ENCODE measurements around the gene CALD1. TPM values are rescaled to one million over a fixed set of nuclear protein-coding genes. Genes with fewer than 3 reads are reported as not detected.

Gene CALD1
- polyA plus RNA-seq, 1 donor: 236 TPM

DNA sequence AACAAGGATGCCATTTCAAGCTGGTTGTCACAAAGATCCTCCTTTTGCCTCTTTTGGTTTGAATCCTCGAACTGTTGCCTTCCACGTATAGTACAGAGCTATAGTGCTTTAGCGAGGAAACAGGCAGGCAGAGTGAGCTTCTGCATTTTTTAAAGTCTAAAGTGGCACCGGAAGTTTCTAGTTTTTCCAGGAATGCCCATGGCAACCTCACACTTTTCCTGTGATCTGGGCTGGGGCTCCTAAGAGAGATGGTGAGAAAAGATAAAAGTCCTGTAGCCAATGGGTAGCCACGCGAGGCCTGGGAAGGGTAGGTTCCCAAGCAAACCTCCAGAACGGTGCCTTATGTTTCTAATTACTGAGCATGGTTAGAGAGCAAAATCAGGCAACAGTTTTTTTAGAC lies 76.7 kb downstream of the CALD1 start:
- no peak for DNase-seq

DNA sequence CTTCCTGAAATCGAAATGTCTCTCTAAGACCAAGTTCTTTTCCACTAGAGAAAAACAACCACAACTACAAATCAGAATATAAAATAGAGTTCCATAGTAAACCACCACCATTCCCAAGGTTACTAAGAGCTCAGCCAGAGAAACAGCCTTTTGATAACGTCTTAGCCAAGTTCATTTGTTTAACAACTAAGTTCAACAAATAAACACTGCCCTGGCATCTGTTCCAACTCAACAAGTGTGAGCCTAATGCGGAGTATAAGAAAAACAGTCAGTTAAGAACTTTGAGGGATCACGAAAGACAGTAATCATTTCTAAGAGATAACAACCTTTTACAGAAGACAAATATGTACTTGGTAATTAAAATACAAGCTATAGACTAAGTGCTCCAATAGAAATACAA lies 77.3 kb downstream of the CALD1 start:
- DNase-seq: no peak

DNA sequence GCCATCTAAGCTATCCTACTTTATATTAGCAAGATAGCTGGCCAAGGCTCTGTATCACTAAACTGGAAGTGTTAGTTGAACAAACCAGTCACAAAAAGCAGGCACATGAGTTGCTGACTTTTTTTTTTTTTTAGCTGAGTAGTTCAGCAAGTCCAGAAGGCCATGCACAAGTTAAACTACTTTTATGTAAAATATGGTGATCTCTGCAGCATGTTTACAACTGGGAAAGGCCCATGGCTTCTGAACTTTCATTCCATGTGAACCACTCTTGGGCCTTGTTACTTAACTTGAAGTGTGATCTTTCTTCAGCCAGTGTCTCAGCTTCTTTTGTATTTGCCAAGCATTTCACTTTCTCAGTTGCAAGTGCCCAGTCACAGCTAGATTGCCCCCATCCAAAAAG lies 78.5 kb downstream of the CALD1 start:
- DNase-seq: no peak

DNA sequence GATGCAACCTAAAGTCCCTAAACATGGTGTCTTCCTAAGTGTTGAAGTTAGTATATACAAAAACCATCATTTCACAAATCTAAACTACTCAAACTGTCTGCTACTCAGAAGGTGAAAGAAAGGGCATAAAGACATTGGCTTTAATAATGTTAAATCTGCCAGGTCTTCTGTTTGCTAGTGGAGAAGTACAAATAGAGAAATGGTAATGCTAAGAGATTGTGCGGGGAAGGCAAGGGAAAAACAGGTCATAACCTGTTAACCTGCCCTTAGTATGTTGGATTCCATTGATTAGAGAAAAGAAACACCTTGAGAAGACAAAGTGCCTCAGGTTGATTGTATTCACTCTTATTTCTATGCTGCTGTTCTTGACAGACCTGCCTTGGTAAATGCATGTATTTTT lies 80.3 kb downstream of the CALD1 start:
- no peak for DNase-seq

DNA sequence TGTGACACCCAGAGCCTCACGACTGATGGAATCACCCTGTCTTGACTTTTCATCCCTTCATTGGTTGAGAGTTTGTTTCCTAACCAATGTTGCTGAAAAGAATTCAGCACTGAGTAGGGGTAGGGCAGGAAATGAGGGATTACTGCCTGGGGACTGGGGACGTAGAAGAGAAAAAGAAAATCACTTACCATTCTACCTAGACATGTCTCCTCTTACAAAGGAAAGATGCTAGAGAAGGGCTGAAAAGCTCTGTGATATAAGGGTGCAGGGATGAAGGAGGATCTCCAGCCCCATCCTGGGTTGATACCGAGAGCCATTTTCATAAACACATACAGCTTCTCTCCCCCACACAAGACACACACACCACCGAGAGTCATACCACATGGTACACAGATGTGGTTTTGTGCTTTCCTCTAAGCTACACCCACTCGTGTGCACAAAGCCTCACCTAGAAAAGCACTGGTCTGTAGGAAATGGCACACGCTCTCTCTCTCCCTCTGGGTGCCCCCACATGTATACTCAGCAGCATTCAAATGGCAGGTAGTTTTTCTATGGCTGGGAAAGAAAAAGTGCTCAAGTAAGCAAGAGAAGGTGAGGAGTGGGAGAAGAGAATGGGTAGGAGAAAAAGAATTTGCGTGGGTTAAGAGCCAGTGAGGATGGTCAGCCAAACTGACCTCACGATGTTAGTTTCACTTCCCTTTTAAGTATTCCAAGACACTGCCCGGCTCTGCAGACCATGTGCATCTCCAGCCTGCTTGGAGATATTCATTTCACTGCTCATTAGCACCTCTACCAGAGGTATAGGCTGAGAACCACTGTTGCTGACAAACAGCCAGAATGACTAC lies 85.8 kb downstream of the CALD1 start:
- no peak for DNase-seq

DNA sequence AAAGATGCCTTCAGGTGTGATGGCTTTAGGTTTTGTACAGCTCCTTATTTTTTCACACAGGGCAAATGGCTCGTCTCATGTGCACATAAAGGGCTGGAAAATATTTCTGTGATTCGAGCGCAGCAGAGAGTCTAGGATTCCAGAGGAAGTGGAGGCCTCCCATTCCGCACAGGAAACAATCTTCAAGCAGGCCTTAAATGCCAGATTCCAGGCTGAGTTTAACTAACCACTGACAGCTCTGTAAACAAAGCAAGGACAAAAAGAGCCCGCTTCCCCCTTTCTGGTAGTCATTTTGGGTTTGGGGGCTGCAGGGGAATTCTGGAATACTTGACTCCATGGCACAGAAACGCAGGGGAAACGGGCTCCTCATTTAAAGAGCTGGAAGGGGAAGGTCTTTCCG lies 87.2 kb downstream of the CALD1 start:
- DNase-seq: peak; percentile 57

DNA sequence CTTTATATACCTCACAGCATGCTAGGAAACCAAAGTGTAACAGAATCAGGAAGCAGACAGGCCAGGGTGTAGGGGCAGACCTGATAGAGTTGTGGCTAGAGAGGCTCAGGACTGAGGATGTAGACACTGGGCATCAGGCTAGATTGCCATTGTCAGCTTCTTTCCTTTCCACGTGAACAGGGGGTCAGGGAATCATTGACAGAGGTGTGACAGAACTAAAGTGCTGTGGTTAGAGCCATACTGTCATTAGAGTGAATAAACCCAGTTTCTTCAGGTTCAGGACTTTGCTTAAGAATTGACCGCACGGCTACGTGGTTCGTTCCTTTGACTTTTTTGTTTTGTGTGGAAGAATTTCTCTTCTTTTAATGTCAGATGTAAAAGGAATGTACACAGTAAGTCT lies 90.7 kb downstream of the CALD1 start:
- no peak for DNase-seq

DNA sequence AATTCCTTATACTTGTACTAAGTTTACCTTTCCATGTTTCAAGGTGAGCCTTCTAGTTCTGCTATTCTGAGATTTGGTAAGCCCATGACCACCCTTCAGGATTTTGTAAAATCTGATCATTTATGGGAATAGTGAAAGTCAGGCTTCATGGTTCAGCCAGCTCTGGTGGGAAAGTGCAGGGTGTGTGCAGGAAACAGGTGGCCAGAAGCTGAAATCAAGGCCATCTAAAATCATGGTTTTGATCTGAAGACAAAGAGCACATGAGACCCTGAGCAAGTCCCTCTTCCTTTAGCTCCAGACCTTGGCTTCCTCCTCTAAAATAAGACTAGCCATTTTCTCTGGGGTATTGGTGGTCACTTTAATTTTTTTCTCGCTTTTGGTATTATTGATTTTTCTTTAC lies 91.3 kb downstream of the CALD1 start:
- DNase-seq: no peak

DNA sequence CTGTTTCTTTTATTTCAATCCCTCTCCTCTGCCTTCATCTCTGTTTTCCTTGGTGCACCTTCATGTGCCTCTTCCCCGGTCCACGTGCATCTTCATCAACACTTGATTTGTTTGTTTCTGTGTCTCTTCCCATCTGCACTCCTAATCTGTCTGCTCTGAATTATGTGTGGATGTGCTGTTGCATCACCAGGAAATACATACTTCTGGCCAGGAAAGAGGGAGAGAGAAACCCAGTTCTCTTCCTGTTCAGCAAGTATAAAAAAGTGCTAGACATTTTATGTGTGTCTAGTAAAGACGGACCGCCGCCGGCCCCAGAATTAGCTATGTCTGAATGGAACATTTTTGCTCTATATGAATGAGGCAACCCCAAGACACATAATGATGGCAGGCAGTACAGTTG lies 93.8 kb downstream of the CALD1 start:
- DNase-seq: no peak

DNA sequence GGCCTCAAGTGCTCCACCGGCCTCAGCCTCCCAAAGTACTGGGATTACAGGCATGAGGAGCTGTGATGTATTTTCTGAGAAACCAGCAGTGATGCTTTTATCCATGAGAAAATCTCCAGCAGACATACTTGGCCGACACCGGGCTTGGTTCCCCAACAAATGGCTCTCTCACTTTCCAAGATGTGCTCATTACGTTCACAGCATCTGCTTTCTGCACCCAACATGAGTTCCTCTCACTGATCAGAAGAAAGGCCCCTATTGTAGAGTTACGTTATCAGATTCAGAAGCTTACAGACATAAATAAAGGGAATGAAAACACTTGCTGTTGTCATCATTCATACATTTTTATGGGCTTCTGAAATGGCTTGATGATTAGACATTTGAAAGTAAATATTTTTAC lies 95.0 kb downstream of the CALD1 start:
- DNase-seq: no peak

DNA sequence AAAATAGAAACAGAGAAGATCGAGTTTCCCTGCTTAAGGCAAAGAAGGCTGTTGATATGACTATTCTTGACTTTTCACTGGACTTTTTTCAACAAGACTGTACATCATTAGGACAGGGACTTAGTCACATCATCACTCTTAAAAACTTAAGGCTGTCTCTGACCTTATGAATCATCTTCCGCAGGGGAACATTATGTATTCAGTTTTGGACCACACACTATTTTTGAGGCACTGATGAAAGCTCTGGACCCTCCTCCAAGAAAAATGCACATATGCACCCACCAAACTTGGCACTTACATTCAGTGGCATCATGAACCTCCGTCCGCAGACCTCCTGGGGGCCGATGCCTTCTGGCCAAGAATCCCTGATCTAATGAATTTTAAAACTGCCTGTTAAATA lies 96.4 kb downstream of the CALD1 start:
- DNase-seq: no peak

DNA sequence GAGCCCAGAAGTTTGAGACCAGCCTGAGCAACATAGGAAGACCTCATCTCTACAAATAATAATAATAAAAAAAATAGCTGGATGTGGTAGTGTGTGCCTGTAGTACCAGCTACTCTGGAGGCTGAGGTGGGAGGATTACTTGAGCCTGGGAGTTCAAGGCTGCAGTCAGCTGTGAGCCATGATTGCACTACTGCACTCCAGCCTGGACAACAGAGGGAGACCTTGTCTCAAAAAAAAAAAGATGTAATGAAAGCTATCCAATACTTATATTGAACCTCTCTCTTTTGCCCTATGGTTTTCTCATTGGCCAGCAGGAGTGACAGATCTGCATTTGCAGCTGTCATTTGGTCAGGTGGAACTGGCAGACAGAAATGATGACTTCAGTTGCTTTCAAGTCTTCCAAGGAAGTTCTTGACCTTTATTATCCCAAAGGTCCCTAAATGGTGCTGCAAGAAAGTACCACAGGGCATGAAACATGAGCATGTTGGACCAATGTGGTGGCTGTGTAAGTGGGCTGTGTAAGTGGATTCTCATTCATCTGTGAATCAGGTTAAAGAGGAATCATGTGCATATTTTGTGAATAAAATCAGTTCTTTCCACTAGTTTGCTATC lies 99.4 kb downstream of the CALD1 start:
- no peak for DNase-seq

DNA sequence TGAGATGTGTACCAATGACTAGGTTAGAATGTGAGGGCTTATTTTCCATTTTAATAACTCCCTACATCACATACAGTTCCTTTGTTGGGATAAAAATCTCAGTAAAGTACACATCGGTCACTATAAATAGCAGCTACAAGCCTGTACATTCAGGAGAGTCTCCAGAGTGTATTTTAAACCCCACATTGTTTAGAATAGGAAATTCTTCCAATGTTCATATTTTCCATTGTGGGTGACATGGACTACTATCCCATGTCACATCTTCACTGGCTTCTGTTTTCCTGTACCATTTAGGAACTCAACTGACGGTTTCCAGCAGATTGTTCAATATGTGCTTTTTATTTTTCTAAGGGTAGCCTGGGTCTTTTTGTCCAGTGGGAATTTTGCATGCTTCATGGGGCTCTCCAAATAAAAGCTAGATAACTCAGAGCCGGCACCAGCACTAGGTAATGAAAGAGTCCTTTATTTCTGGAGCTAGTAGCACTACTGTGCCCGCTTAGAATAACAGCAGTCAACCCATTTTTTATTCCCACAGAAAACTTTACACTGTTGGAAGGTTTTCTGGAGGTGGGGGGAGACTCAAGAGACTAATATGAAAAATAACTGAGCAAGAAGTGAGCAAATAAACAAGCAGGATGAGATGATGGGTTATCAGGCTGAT lies 100.5 kb downstream of the CALD1 start:
- no peak for DNase-seq

DNA sequence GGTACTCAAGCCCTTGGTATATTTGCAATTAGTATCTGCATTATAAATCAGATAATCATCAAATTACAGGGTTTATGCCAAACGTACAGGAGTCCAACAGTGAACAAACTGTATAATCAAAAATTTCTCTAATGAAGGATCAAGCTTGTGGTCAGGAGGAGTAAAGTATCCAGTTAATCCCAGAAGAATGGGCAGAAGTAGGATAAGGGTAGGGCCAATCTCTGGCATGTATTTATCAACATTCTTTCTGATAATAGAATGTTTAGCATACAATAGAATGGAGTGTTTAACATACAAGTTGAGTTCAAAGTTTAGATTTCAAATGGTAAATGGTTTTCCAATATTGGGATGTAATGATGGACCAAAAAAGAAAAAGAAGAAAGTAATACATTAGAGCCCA lies 103.0 kb downstream of the CALD1 start:
- no peak for DNase-seq

DNA sequence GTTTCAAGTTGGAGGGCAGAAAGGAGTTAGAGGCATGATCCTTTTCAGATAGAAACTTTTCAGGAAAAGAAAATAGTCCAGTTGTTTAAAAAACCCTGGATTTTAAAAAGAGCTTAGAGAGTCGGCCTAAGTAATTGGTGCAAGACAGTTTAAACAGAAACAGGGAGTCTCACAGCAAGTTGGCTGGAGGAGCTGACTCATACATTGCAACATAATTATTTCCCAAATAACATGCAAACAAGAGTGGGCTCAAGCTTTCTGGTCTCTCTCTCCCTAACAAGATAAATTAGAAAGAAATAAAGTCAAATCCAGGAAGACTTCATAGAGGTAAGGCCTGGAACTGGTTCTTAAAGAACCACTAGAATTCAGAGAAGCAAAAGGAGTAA lies 106.5 kb downstream of the CALD1 start:
- DNase-seq: no peak

DNA sequence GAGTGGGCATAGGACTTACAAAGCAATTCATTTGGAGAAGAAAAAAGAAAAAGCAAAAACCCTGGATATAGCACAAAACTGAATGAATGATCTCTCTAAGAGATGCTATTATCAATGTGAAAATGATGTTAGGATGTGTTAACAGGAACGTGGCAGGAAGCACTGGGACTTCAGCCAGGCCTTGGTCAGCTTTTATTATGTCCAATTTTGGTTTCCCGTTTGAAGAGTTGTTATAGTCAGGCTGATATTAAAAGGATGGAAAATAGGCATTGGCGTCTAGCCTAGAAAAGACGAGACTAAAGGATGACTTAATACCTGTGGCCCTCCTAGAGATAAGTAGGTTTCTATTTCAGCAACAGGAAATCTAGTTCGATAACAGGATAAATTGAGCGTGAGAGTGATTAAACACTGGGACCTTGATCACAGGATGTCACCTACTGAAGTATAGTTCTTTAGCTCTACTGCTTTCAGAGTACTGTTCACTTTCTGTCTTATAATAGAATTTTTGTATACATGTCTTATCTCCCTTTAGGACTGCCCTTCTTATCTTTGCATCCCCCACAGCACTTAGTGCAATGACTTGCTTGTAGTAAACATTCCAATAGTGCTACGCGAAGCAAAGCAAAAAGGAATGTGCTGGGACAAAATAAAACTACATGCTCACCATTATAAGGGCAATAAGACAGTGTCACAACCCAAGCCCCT lies 107.1 kb downstream of the CALD1 start:
- no peak for DNase-seq

DNA sequence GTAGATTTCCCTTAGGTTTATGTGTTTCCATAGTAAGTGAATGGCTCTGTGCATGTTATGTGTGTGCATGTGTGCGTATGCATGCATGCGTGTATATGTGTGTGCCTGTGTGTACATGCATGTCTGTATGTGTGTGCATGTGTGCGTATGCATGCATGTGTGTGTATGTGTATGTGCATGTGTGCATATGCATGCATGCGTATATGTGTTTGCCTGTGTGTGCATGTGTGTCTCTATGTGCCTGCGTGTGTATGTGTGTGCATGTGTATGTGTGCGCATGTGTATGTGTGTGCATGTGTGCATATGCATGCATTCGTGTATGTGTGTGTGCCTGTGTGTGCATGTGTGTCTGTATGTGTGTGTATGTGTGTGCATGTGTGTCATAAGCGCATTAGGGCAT lies 108.1 kb downstream of the CALD1 start:
- DNase-seq: no peak

DNA sequence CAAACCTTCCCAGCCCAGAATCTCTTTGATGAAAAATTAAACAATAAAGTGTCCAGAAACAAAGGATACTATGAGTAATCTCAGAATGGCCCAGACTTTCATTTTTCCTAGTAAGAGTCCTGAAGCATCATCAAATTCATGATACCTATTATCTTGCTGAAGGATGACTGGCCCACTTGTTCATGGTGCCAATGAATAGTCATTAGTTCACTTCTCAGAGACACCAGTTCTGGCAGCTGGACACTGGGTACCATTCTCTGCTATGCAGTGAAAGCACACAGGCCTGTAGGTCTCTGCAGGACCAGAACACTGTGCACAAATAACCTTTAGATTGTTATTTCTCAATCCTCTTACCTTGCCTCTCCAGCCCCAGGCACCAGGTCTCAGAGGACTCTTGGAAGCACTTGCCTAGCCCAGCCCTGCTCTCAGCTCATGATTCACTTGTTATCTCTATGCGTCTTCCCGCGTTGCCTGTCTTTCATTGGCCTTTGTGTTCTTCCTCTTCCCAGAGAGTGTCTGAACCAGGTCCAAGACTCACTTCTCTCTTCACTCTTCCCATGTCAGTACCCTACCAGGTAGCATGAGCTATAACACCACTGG lies 108.8 kb downstream of the CALD1 start:
- DNase-seq: no peak

DNA sequence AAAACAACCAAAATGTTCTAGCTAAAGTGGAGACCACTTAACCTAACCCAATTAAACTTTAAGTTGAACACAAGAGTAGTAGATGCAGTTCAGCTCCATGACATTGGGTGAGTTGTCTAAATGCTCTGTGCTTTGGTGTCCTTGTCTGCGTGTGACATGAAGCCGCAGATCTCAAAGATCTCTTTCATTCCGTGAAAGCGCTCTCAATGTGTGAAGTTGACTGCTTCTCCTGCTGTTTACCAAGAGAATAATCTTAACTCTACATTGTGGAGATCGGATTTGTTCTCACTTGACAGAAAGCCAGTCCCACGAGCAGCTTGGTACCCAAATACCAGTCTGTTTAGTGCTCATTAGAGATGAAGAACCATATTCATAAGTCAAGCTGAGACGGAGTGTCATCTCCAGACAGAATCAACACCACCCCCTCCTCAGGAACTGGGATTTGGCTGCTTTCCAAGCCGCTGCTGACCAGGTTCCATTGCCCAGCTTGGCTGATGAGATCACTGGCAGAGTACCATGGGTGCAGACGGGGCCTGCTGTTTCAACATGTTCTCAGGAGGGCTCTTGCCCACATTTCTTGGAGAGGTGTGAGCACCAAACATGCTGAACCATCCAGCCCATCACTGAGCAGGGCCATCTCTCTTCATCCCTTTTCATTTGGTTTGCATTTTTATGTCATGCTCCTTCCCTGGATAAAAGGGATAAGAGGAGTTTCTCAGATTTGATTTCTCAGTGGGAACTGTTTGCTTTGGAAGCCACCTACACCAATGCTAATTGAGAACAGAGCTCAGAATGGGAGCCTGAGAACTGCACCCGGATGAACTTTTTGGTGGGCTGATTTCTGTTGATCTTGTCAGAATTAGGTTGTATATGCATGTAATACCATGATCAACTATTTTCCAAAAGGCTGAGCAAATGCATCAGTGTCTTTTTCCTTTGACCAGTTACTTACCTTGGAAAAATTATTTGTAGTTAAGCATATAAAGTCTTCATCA lies 111.1 kb downstream of the CALD1 start:
- DNase-seq: no peak

DNA sequence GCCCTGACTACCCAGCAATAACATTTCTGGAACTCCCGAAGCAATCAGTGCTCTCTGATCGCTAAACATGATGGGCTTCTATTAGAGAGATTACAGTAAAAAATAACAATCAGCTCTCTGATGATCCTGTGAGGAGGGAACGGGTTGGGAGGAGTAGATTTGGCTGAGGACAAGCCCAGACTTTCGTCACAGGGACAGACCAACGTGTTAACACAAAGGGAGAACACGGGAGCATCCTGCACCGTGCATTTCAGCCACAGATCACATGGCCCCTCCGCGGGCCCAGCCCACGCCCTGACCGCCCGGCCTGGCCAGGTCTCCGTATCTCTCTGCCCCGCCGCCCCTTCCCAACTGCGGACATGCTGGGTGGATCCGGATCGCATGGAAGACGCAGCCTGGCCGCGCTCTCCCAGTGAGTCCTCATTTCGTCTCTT lies 111.8 kb downstream of the CALD1 start:
- peak; percentile 85 for DNase-seq

Data from left kidney (tissue), 2 donors.